GM19025 (cell line): ENCODE measurements around the gene AKIP1.
"Not testable (repeated sequence)": the region's sequence is repeated elsewhere in the genome, so short reads cannot be mapped to it uniquely, and the experiment has no call there.

Experiments used
- ATAC-seq: cut with Tn5 transposase; IDR thresholded peaks from one replicate; pipeline ENCODE4 v1.9.1; 2021; ENCODE audit warnings: mild to moderate bottlenecking, low read depth, moderate library complexity; ENCODE audit not compliant: unreplicated experiment

The AKIP1 gene, protein sequence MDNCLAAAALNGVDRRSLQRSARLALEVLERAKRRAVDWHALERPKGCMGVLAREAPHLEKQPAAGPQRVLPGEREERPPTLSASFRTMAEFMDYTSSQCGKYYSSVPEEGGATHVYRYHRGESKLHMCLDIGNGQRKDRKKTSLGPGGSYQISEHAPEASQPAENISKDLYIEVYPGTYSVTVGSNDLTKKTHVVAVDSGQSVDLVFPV

DNA sequence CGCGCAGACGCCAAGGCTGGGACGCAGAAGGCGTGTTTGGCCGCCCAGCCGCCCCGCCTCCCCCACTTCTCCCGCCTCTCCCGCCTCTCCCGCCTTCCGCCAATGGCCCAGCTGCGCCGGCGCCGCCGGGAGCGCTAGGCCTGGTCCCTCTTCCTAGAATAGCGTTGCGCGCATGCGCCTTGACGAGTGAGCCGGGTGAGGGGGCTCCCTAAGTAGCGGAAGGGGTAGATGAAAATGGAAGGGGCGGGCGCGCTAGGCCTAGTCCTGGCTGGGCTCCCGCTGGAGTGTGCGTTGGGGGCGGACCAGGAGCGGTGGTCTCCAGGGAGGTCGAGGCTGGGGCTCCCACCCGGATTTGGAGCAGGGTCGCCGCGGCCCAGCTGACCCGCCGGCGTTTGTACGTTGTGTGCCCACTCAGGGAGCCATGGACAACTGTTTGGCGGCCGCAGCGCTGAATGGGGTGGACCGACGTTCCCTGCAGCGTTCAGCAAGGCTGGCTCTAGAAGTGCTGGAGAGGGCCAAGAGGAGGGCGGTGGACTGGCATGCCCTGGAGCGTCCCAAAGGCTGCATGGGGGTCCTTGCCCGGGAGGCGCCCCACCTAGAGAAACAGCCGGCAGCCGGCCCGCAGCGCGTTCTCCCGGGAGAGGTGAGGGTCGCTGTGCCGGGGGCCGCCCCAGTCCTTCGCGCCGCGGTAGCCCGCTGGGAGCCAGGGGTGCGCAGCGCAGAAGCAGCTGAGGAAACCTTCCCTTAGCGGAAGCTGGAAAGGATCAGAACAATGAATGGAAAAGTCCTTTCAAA lies at the start of gene AKIP1:
TSS of gene AKIP1 (plus strand) at position 161 of the 795 bp plus-strand sequence. CDS start at position 422, 261 bp downstream.
- peak; percentile 72 for ATAC-seq

DNA sequence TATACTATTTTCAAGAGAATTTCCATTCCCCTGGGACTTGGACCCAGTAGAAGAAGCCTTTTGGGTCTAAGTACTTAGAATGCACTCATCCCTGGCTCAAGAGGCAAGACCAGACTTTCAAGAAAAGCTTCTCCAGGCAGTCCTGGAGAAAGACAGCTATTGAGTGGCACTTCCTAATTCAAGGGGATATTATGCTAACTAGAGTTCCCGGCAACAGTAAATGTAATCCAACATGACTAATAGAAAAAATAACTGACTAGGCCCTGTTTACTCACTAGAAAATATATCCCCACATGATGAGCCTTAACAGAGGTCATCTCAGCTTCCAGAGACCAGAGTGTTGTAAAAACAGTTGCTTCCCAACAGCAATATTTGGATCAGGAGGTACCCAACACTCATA lies 47.2 kb upstream of the AKIP1 start:
- ATAC-seq = no peak

DNA sequence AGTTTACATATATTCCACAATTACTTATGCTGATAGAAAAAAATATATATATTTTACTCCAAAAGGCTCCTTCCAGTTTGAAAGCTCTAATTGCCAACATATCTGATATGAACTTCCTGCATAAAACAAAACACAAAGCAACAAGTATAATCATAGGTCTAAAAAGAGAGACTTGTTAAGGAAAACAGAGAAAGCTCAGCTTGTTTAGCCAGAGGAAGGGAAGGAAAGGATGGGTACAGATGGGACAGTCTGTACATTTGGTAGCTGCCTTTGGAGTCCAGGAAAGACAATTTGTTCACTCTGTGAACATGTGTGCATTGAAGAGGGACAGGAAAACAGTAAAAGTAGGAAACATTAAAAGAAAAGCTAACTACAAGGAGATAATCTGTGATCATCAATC lies 45.7 kb upstream of the AKIP1 start:
- no peak for ATAC-seq

DNA sequence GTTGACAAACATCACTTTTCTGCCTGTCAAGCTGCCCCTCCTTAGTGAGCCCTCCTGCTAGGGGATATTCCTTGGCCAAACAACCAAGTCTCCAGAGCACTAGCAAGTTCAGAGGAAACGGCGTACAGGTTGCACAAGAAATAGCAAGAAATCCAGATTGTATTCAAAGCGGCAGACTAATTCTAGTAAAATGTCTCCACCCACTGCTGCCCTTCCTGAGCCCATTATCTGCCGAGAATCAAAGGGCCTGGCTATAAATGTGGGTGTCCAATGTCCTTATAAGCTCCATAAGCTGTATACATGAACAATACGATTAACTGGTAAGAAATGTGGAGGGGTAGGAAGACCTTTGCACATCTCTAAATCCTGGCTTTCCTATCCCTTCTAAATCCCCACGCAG lies 44.0 kb upstream of the AKIP1 start:
- no peak for ATAC-seq

GRCh38 chr11:8867931-8868631 lies 42.9 kb upstream of the AKIP1 start:
- ATAC-seq = no peak

- ATAC-seq = no peak
These were observed 40.4 kb upstream of the AKIP1 start for GRCh38 chr11:8870411-8871170.

DNA sequence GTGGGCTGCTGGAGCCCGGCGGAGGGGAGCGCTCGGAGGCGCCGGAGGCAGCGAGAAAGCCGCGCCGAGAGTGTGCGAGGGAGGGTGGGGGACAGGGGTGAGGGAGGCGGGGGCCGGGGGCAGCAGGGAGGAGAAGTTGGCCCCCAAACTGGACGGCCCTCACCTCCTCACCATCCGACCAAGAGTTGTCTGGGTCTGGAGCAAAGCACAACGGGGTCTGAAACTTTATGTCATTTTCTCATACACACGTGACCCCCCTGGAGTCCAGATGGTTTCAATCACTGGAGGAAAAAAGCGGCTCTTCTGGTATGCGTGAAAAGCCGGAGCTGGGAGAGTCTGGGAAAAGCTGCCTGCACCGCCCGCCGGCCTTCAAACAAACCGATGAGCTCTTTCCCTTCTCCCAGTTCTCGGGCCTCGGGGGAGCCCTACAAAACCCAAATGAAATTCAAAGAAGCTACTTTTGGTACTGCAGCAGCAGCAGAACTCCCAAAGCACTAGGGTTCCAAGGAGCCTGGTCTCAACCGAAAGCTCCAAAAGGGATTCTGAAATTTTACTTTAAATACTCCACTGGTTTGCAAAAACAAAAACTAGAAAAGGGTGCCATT lies 39.7 kb upstream of the AKIP1 start:
- no peak for ATAC-seq

DNA sequence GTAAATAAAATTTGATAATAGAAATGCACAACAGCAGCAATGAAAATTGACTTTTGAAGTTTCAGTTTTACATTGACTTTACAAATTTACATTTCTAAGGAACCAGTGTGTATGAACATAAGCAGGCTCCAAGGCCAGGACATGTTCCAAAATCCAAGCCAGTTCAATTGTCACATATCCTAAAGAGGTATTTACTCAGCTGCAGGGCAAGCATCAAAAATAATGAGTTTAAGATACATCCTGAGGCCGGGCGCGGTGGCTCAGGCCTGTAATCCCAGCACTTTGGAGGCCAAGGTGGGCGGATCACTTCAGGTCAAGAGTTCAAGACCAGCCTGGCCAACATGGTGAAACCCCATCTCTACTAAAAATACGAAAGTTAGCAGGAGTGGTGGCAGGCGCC lies 39.0 kb upstream of the AKIP1 start:
- no peak for ATAC-seq

DNA sequence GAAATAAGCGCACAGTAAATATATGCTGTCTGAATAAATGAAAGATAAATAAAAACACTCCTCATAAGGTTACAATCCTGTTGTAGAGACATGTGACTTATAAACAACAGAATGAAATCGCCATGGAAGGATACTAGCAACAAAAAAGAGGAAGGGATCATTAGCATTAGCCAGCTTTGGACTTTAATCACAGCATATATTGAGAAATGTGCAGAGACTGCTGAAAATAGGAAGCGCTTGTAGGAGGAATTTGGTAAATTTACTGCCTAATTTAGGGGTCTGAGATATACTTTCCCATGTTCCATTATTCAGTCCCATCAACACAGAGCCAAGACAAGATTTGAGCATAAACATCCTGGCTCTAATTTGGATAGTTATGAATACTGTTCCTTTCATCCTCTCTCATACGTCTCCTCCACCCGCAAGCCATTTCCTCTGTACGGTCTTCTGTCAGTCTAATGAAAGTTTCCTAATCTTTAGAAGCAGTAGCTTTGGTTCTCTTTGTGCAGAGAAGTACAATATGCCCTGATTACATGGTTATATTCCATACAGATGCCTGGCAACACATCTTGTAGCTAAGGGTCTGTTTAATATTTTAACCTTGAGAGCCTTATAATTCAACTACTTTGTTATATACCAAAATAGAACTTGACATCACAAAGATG lies 37.1 kb upstream of the AKIP1 start:
- ATAC-seq = no peak

GRCh38 chr11:8878771-8879170 lies 32.2 kb upstream of the AKIP1 start:
- no peak for ATAC-seq

DNA sequence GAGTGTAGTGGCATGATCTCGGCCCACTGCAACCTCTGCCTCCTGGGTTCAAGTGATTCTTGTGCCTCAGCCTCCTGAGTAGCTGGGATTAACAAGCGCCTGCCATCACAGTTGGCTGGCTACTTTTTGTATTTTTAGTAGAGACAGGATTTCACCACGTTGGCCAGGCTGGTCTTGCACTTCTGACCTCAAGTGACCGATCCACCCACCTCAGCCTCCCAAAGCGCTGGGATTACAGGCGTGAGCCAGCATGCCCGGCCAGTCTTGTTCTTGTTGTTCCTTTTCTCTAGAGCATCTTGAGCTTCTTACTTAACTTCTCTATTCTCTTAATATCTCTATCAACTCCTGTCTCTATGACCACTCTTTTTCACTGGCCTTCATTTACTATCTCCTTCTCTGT lies 29.4 kb upstream of the AKIP1 start:
- not testable (repeated sequence) for ATAC-seq

DNA sequence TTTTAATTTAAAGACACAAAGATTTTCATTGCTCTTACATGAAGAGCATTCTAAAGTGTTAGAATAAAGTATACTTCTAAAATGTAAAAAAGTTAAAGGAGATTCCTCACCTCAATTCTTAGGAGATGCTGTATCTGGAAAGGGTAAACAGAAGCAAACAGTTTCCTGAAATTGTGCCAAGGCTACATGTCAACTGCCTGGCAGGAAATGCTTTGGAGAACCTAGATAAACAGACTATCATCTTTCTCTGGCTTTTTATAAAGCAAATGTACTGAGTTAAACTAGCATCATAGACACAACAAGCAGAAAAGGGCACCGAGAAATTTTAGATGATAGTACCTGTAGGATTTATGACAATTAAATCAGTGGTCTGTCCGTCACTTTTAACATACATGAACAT lies 24.7 kb upstream of the AKIP1 start:
- ATAC-seq = no peak

DNA sequence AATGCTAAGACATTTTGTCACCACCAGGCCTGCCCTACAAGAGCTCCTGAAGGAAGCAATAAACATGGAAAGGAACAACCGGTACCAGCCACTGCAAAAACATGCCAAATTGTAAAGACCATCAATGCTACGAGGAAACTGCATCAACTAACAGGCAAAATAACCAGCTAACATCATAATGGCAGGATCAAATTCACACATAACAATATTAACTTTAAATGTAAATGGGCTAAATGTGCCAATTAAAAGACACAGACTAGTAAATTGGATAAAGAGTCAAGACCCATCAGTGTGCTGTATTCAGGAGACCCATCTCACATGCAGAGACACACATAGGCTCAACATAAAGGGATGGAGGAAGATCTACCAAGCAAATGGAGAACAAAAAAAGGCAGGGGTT lies 19.8 kb upstream of the AKIP1 start:
- not testable (repeated sequence) for ATAC-seq

GRCh38 chr11:8899119-8899753 lies 11.8 kb upstream of the AKIP1 start:
- no peak for ATAC-seq

- ATAC-seq = no peak
These were observed 5.3 kb upstream of the AKIP1 start for GRCh38 chr11:8905528-8906165.

DNA sequence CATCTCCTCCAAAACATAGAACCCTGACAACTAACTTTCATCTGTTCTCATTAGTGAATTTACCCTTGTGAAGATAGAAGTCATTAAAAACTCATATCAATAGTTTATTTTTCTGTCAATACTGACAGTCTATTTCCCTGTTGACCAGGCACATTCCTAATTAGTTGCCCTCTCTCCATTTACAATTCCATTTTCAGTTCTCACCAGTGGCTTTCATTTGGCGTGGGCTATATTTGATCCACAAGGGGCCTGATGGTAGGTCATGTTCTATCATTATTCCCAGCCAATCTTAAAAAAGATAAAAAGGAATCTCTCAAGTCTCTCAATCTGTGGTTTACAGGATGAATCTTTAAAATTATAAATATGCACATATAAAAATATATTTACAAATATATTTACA lies 3.9 kb upstream of the AKIP1 start:
- no peak for ATAC-seq

- no peak for ATAC-seq
These were observed 2.9 kb upstream of the AKIP1 start for GRCh38 chr11:8908099-8908498.

- no peak for ATAC-seq
These were observed 351 bp upstream of the AKIP1 start for GRCh38 chr11:8910649-8911026.
